Measurements from ENCODE around the gene TKTL2.
"Not testable (repeated sequence)": the region's sequence is repeated elsewhere in the genome, so short reads cannot be mapped to it uniquely, and the experiment has no call there.

TKTL2 gene

DNA sequence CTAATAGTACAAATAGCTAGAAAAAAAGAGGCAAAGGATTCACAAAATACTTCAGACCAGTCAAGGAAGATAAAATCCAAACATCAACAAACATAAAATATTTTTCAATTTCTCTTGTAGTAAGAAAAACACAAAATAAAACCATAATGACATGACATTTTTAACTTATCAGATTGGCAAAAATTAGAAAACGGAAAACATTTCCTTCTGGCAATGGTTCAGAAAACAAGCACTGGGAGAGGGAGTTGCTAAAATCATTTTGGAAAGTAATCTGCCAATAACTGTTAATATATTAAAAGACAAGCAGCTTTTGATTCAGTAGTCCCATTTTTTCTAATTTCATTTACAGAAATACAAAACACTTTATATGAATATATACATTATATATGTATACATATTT, 26.1 kb downstream of the TKTL2 start:
- no peak for DNase-seq (ENCODE audit: low read depth in 2 of 3, low spot score in 1 of 3)

GRCh38 chr4:163447023-163447422, 26.5 kb downstream of the TKTL2 start:
- not testable (repeated sequence) for DNase-seq (ENCODE audit: low read depth in 2 of 3, low spot score in 1 of 3)

DNA sequence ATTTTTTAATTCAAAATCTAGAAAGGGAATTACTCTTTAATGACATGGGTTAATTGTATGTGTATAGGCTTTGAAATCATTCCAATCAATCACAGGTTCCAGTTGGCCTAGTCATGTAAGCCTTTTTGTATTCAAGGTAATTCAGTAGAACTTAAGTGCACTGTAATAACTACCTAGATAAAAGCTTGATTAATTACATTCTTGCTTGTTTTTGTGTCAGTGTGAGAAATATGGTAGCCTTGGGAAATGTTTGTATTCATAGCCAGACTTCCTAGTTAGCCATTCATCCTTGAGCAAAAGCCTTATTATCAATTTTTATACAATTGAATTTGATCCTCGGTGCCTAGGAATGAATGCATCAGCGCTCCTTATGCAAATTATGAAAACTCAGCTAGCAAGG, 33.5 kb downstream of the TKTL2 start:
- no peak for DNase-seq (ENCODE audit: low read depth in 2 of 3, low spot score in 1 of 3)

All from stimulated activated CD4-positive, alpha-beta T cell treated with anti-CD3 and anti-CD28 coated beads, Interleukin-12 subunit alpha, Interleukin-12 subunit beta, amount 100 ng/mL, for 48 hours (primary cell).